A673 (cell line): ENCODE data around the gene GNAS-AS1.

ENCODE experiments used
- CTCF ChIP-seq: fragments of 300-800, 200-600 bp; sonication (generic); conservative IDR thresholded peaks from 2 replicates; pipeline ENCODE4 v1.5.1; 2017; ENCODE audit warnings: low read depth, mild to moderate bottlenecking, antibody characterized with exemption, low read length, moderate library complexity, mixed read lengths
- EZH2 ChIP-seq: fragments of 200-600 bp; sonication (generic); IDR thresholded peaks from 2 replicates; pipeline ENCODE4 v1.6.1; 2017; ENCODE audit warnings: borderline replicate concordance, low read depth, mild to moderate bottlenecking, mixed read lengths, antibody characterized with exemption, low read length; ENCODE audit not compliant: poor library complexity, severe bottlenecking

- TF ChIP-seq CTCF (no peak), EZH2 (no peak)
Measured at GRCh38 chr20:58835231-58835630, 15.5 kb downstream of the GNAS-AS1 start.
